Suprapubic skin (tissue), 4 donors: ENCODE results near the gene VAT1L. TPM values are rescaled to one million over a fixed set of nuclear protein-coding genes. Genes with fewer than 3 reads are reported as not detected.

ENCODE experiments used
- DNase-seq, 2 donors: peaks; one replicate each; pipeline ENCODE4 v3.0.0-alpha.2; 2019; ENCODE audit warnings: low spot score in 2 of 2
- H3K27ac ChIP-seq: fragments of 200-600 bp; sonication (generic); one replicate; pipeline ENCODE4 v1.5.1; 2019
- H3K27me3 ChIP-seq: fragments of 200-600 bp; sonication (generic); one replicate; pipeline ENCODE4 v1.5.1; 2019
- H3K36me3 ChIP-seq: fragments of 200-600 bp; sonication (generic); one replicate; pipeline ENCODE4 v1.5.1; 2019
- H3K4me1 ChIP-seq: fragments of 200-600 bp; sonication (generic); one replicate; pipeline ENCODE4 v1.5.1; 2019
- H3K4me3 ChIP-seq: fragments of 200-600 bp; sonication (generic); one replicate; pipeline ENCODE4 v1.5.1; 2019; ENCODE audit warnings: mild to moderate bottlenecking
- H3K9me3 ChIP-seq: fragments of 200-600 bp; sonication (generic); one replicate; pipeline ENCODE4 v1.5.1; 2019
- CTCF ChIP-seq, 2 donors: fragments of 200-600 bp in 1 of 2; fragments of 450-650 bp in 1 of 2; sonication (generic) in 1 of 2; IDR thresholded peaks; one replicate each; pipeline ENCODE4 v1.5.1; 2016 to 2019; ENCODE audit warnings: antibody characterized with exemption in 2 of 2, mild to moderate bottlenecking in 1 of 2, moderate library complexity in 1 of 2
- EP300 ChIP-seq: sonication (generic); formaldehyde crosslinking; IDR thresholded peaks from one replicate; pipeline ENCODE4 v1.6.1; 2017; ENCODE audit warnings: antibody characterized with exemption
- POLR2A ChIP-seq, 2 donors: fragments of 450-650 bp; IDR thresholded peaks; one replicate each; pipeline ENCODE4 v1.6.1; 2017; ENCODE audit warnings: antibody characterized with exemption in 2 of 2, mild to moderate bottlenecking in 2 of 2, moderate library complexity in 2 of 2
- POLR2AphosphoS5 ChIP-seq, 3 donors: sonication (generic); formaldehyde crosslinking; IDR thresholded peaks; one replicate each; pipeline ENCODE4 v1.6.1; 2017; ENCODE audit warnings: antibody characterized with exemption in 3 of 3
- WGBS: methylation state at CpG from one replicate; pipeline ENCODE4 v1.1.5; 2018; 5-methylcytosine and 5-hydroxymethylcytosine counted together
- total RNA-seq, 4 donors: library from RNA; depleted of rRNA; stranded (reverse); fragments of >200 nt; gene quantifications; one replicate each; pipeline ENCODE4 v1.1.0, GENCODE V29; 2016

The VAT1L gene
- total RNA-seq, 4 donors from 2014 or later, result 0.15 TPM; not detected in 3

GRCh38 chr16:77866752-77867151 lies 78.4 kb downstream of the VAT1L start:
- H3K9me3 ChIP-seq, result no peaks in the 10 kb centered on the region
- WGBS, result 57% methylated on average over 8 of the region's 8 CpGs
- no peak overlapping the region for H3K27ac ChIP-seq
- H3K4me3 ChIP-seq, result no peak overlapping the region
- no peaks in the 10 kb centered on the region for H3K4me1 ChIP-seq
- no peaks in the 10 kb centered on the region for H3K36me3 ChIP-seq
- no peak for DNase-seq
- TF ChIP-seq POLR2AphosphoS5 (IDR thresholded peaks at IDR 0.05) (no peak), POLR2A (IDR thresholded peaks at IDR 0.05) (no peak), EP300 (no peak), CTCF (IDR thresholded peaks at IDR 0.05) (no peak)
- H3K27me3 ChIP-seq, result peaks cover 3% of the 10 kb centered on the region

- H3K4me1 ChIP-seq, result no peaks in the 10 kb centered on the region
- TF ChIP-seq CTCF (IDR thresholded peaks at IDR 0.05) (no peak), POLR2AphosphoS5 (IDR thresholded peaks at IDR 0.05) (no peak), POLR2A (IDR thresholded peaks at IDR 0.05) (no peak), EP300 (no peak)
- H3K36me3 ChIP-seq, result no peaks in the 10 kb centered on the region
- H3K9me3 ChIP-seq, result no peaks in the 10 kb centered on the region
- H3K27ac ChIP-seq, result no peak overlapping the region
- H3K4me3 ChIP-seq, result no peak overlapping the region
- WGBS, result 81% methylated on average over 2 of the region's 2 CpGs
- DNase-seq, result no peak
- peaks cover 3% of the 10 kb centered on the region for H3K27me3 ChIP-seq
Observed at GRCh38 chr16:77868052-77868451, 79.7 kb downstream of the VAT1L start.

GRCh38 chr16:77868478-77868877 lies 80.1 kb downstream of the VAT1L start:
- H3K4me3 ChIP-seq, result no peak overlapping the region
- no peaks in the 10 kb centered on the region for H3K4me1 ChIP-seq
- H3K9me3 ChIP-seq, result no peaks in the 10 kb centered on the region
- no peak overlapping the region for H3K27ac ChIP-seq
- no peak for DNase-seq
- WGBS, result 85% methylated on average over 5 of the region's 5 CpGs
- H3K27me3 ChIP-seq, result peaks cover 3% of the 10 kb centered on the region
- no peak for TF ChIP-seq POLR2AphosphoS5 (IDR thresholded peaks at IDR 0.05)
- TF ChIP-seq POLR2A (IDR thresholded peaks at IDR 0.05), result no peak
- H3K36me3 ChIP-seq, result no peaks in the 10 kb centered on the region

- Histone ChIP-seq H3K4me1 (no peaks in the 10 kb centered on the region), H3K27ac (no peak overlapping the region), H3K9me3 (no peaks in the 10 kb centered on the region), H3K27me3 (peaks cover 3% of the 10 kb centered on the region), H3K4me3 (no peak overlapping the region), H3K36me3 (no peaks in the 10 kb centered on the region)
- 37% methylated on average over 13 of the region's 13 CpGs for WGBS
- TF ChIP-seq EP300, result no peak
- no peak for TF ChIP-seq POLR2A (IDR thresholded peaks at IDR 0.05)
- no peak for TF ChIP-seq POLR2AphosphoS5 (IDR thresholded peaks at IDR 0.05)
- TF ChIP-seq CTCF (IDR thresholded peaks at IDR 0.05), result no peak
- DNase-seq, result no peak
Observed at GRCh38 chr16:77869997-77870813, 81.8 kb downstream of the VAT1L start.

GRCh38 chr16:77871932-77872331 lies 83.6 kb downstream of the VAT1L start:
- TF ChIP-seq POLR2AphosphoS5 (IDR thresholded peaks at IDR 0.05) (no peak), EP300 (no peak), POLR2A (IDR thresholded peaks at IDR 0.05) (no peak), CTCF (IDR thresholded peaks at IDR 0.05) (no peak)
- Histone ChIP-seq H3K27ac (no peak overlapping the region), H3K27me3 (no peaks in the 10 kb centered on the region), H3K4me1 (no peaks in the 10 kb centered on the region), H3K4me3 (no peak overlapping the region), H3K9me3 (no peaks in the 10 kb centered on the region), H3K36me3 (no peaks in the 10 kb centered on the region)
- no peak for DNase-seq
- WGBS, result 100% methylated on average over 1 of the region's 1 CpG
